Measurements from ENCODE around the gene DACT3.

The DACT3 gene

GRCh38 chr19:46609511-46610412, 51.2 kb downstream of the DACT3 start:
- Histone ChIP-seq H3K27ac (ENCODE audit: low read length) (no peak overlapping the region), H3K4me3 (ENCODE audit: low read length) (no peak overlapping the region), H3K9me3 (ENCODE audit: insufficient read depth, low read length) (no peaks in the 10 kb centered on the region), H2AFZ (ENCODE audit: low read depth, low read length) (no peak overlapping the region), H3K27me3 (ENCODE audit: low read depth, low read length) (no peaks in the 10 kb centered on the region), H4K20me1 (ENCODE audit: insufficient read depth, low read length) (peaks cover 17% of the 10 kb centered on the region), H3K36me3 (replicated peaks; ENCODE audit: low read depth, low read length) (peaks cover 55% of the 10 kb centered on the region), H3K9ac (ENCODE audit: low read length) (no peak overlapping the region), H3K4me2 (ENCODE audit: low read length) (no peak overlapping the region), H3K79me2 (ENCODE audit: low read length) (peaks cover 15% of the 10 kb centered on the region), H3K4me1 (ENCODE audit: low read length) (peaks cover 27% of the 10 kb centered on the region)
- TF ChIP-seq EZH2phosphoT487 (IDR thresholded peaks at IDR 0.05; ENCODE audit: low read depth), result no peak
- TF ChIP-seq, protein P1, sequence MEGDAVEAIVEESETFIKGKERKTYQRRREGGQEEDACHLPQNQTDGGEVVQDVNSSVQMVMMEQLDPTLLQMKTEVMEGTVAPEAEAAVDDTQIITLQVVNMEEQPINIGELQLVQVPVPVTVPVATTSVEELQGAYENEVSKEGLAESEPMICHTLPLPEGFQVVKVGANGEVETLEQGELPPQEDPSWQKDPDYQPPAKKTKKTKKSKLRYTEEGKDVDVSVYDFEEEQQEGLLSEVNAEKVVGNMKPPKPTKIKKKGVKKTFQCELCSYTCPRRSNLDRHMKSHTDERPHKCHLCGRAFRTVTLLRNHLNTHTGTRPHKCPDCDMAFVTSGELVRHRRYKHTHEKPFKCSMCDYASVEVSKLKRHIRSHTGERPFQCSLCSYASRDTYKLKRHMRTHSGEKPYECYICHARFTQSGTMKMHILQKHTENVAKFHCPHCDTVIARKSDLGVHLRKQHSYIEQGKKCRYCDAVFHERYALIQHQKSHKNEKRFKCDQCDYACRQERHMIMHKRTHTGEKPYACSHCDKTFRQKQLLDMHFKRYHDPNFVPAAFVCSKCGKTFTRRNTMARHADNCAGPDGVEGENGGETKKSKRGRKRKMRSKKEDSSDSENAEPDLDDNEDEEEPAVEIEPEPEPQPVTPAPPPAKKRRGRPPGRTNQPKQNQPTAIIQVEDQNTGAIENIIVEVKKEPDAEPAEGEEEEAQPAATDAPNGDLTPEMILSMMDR (IDR thresholded peaks at IDR 0.05; ENCODE audit: low read depth, low read length), result no peak

- Histone ChIP-seq H3K4me3 (ENCODE audit: low read length) (no peak overlapping the region), H3K27ac (ENCODE audit: low read length) (no peak overlapping the region), H4K20me1 (ENCODE audit: insufficient read depth, low read length) (peaks cover 27% of the 10 kb centered on the region), H3K4me1 (ENCODE audit: low read length) (peaks cover 21% of the 10 kb centered on the region), H3K9ac (ENCODE audit: low read length) (no peak overlapping the region), H2AFZ (ENCODE audit: low read depth, low read length) (no peak overlapping the region), H3K9me3 (ENCODE audit: insufficient read depth, low read length) (no peaks in the 10 kb centered on the region), H3K27me3 (ENCODE audit: low read depth, low read length) (no peaks in the 10 kb centered on the region), H3K36me3 (replicated peaks; ENCODE audit: low read depth, low read length) (peaks cover 56% of the 10 kb centered on the region), H3K4me2 (ENCODE audit: low read length) (no peak overlapping the region), H3K79me2 (ENCODE audit: low read length) (peaks cover 25% of the 10 kb centered on the region)
- no peak for TF ChIP-seq EZH2phosphoT487 (IDR thresholded peaks at IDR 0.05; ENCODE audit: low read depth)
- TF ChIP-seq, protein P1 (IDR thresholded peaks at IDR 0.05; ENCODE audit: low read depth, low read length), result no peak
Observed at GRCh38 chr19:46608581-46609345, 52.2 kb downstream of the DACT3 start.

GRCh38 chr19:46608178-46608577, 52.8 kb downstream of the DACT3 start:
- TF ChIP-seq EZH2phosphoT487 (IDR thresholded peaks at IDR 0.05; ENCODE audit: low read depth), result no peak
- TF ChIP-seq, protein P1 (IDR thresholded peaks at IDR 0.05; ENCODE audit: low read depth, low read length), result no peak
- H3K9ac ChIP-seq (ENCODE audit: low read length), result no peak overlapping the region
- no peak overlapping the region for H3K4me2 ChIP-seq (ENCODE audit: low read length)
- peaks cover 23% of the 10 kb centered on the region for H3K4me1 ChIP-seq (ENCODE audit: low read length)
- H3K27me3 ChIP-seq (ENCODE audit: low read depth, low read length), result no peaks in the 10 kb centered on the region
- peaks cover 31% of the 10 kb centered on the region for H3K79me2 ChIP-seq (ENCODE audit: low read length)
- peaks cover 33% of the 10 kb centered on the region for H4K20me1 ChIP-seq (ENCODE audit: insufficient read depth, low read length)
- no peaks in the 10 kb centered on the region for H3K9me3 ChIP-seq (ENCODE audit: insufficient read depth, low read length)
- H3K36me3 ChIP-seq (replicated peaks; ENCODE audit: low read depth, low read length), result peaks cover 62% of the 10 kb centered on the region
- no peak overlapping the region for H2AFZ ChIP-seq (ENCODE audit: low read depth, low read length)
- H3K27ac ChIP-seq (ENCODE audit: low read length), result no peak overlapping the region
- no peak overlapping the region for H3K4me3 ChIP-seq (ENCODE audit: low read length)

DNA sequence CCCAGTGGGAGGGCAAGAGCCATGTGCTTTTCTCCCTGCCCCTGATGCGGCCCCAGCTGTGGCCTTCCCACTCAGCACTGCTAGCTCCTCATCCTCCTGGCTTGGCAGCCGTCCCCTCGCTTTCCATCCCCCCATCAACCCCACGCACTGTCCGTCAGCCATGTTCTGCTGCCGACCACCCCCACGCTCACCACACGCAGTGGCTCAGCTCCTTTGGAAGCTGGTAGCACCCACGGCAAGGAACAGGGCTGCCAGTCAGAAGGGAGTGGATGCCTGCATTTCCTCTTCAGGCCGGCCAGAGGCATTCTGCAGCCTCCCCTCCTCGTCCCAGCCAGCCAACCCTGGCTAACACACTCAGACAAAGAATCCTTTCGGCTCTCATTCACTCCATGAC, 53.5 kb downstream of the DACT3 start:
- H4K20me1 ChIP-seq (ENCODE audit: insufficient read depth, low read length), result peaks cover 40% of the 10 kb centered on the region
- TF ChIP-seq, protein P1 (IDR thresholded peaks at IDR 0.05; ENCODE audit: low read depth, low read length), result no peak

More for the DNA sequence above, 53.5 kb downstream of the DACT3 start:
- H3K9ac ChIP-seq (ENCODE audit: low read length), result no peak overlapping the region
- H3K4me3 ChIP-seq (ENCODE audit: low read length), result no peak overlapping the region
- H3K9me3 ChIP-seq (ENCODE audit: insufficient read depth, low read length), result no peaks in the 10 kb centered on the region
- no peak overlapping the region for H2AFZ ChIP-seq (ENCODE audit: low read depth, low read length)
- H3K79me2 ChIP-seq (ENCODE audit: low read length), result peaks cover 38% of the 10 kb centered on the region
- no peak overlapping the region for H3K4me2 ChIP-seq (ENCODE audit: low read length)
- no peak overlapping the region for H3K27ac ChIP-seq (ENCODE audit: low read length)
- H3K27me3 ChIP-seq (ENCODE audit: low read depth, low read length), result no peaks in the 10 kb centered on the region
- peaks cover 67% of the 10 kb centered on the region for H3K36me3 ChIP-seq (replicated peaks; ENCODE audit: low read depth, low read length)
- H3K4me1 ChIP-seq (ENCODE audit: low read length), result peaks cover 27% of the 10 kb centered on the region
